Stimulated activated CD4-positive, alpha-beta T cell treated with anti-CD3 and anti-CD28 coated beads, Interleukin-2, amount 100 ng/mL, for 48 hours (primary cell): ENCODE data around the gene CNN3.

Experiments
- DNase-seq, 2 donors: peaks; one replicate each; pipeline ENCODE4 v3.0.0-alpha.2; 2020

The CNN3 gene

DNA sequence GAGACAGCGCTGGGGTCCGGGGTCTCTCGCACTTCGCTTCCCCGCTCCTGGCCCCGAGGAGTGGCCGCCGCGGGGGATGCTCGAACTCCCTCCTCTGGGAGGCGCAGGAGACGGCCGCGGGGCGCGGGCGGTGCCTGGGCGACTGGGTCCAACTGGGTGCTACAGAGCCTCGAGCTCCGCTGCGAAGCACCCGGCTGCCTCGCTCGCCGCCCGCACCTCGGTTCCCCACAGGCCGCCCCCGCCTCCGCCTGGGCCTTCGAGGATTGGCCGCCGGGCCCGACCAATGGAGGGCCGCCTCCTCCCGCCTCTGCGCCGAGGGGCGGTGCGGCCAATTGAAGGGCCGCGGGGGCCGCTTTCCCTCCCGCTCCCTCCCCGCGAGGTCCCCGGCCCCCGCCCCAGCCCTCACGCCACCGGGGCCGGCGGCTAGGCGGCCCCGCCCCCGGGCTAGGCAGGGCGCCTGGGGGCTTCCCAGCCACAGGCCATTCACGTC, at the start of gene CNN3:
Gene CNN3, minus strand, starts transcription at position 196 of the 490 bp plus-strand sequence. CDS start 216 bp downstream, outside the sequence.
- DNase-seq, result peak; percentile 37 to 53

DNA sequence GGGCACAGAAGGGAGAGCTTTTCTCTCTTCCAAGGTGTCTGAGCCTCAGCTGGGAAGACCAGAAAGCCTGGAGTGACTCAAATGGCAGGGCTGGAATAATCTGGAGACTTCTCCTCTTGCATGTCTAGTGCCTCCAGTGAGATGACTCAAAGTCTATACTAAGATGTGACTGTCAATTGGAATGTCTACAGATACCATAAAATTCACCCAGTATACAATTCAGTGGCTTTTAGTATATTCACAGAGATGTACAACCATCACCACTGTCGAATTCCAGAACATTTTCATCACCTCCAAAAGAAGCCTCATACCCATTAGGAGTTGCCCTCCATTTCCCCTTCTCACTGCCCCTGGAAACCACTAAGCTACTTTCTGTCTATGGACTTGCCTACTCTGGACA, 47.9 kb upstream of the CNN3 start:
- DNase-seq, result no peak

DNA sequence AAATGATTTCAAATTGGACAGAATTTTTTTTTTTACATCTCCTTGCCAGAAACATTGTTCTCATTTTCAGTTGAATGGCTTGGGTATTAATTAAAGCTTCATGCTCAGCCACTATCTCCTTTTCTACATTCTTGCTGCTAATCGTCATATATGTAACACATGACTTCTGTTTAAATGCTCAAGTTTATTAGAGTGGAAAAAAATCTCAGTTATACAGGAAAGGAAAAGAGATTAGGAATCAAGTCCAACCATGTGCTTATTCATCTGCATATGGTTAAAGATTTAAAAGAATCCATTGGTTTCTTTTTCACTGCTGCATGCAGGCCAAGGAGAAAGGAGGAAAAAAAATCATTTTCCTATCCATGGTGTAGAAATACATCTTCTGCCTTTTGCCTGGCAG, 47.3 kb upstream of the CNN3 start:
- no peak for DNase-seq

DNA sequence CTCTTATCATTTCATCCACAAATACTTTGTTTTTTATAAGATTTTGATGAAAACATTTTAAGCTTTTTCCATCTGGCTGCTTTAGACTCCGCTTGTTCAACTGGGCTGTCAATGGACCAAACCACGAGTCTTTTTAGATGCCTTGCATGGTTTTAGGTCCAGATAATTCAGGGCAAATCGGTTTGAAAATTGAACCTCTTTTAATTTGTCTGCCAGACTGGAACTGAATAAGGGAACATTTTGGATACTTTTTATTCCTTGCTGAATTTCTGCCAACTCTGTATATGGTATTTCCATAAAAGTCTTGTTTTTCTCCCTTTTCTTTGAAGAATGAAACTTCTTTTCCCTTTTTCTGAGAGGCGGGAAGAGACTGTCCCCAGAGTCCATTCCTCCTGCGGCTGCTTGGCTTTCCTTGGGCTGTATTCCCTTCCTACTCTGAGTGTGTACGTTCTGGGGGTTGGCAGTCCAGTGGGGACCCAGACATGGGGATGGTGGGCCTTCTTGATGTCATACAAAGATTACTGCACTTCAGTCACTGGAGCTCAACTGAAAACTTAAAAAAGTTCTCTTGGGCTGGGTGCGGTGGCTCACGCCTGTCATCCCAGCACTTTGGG, 46.5 kb upstream of the CNN3 start:
- DNase-seq, result no peak

DNA sequence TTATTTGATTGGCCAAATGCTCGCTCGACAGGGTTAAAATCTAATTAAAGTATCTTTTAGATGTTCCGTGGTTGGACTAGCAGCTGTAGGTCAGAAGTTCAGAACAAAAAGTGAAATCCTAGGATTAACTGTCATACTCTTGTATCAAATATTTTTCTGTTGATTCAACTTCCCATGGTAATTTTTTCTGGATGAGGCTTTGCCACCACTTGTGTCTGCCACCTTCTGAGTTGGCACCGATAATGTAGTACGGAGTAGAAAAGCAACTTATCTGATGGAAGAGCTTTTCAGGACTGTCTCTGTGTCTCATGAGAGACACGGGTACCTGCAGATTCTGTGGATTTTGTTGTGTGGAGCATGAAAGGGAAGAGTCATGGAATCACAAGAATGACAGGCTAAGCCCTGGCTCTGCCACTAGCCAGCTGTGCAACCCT, 44.6 kb upstream of the CNN3 start:
- no peak for DNase-seq

DNA sequence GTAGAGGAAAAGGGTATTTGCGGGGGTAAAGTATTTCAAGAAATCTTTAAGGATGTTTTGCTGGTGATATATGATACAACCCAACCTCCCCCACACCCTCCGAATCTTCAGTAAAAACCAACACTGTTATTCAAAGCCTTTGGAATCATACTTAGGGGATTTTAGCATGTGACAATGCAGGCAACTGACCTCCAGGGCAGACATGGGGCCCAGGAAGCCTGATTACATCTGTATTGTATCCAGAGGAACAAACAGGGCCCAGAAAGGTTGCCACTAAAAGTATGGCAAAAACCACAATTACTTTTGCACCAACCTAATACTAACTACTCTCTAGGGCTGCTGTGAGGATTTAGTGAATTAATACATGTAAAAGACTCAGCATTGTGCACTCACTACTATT, 43.9 kb upstream of the CNN3 start:
- no peak for DNase-seq

DNA sequence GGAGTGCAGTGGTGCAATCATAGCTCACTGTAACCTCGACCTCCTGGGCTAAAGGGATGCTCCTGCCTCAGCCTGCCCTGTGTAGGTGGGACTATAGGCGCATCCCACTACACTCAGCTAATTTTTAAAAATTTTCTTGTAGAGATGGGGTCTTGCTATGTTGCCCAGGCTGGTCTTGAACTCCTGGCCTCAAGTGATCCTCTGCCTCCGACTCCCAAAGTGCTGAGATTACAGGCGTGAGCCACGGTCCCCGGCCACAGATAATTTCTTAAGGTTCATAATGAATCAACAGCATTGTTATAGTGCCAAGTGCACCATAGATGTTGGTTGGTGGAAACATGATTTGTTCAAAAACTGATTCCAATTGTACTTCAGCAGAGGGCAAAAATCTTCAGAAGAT, 42.2 kb upstream of the CNN3 start:
- DNase-seq, result no peak

DNA sequence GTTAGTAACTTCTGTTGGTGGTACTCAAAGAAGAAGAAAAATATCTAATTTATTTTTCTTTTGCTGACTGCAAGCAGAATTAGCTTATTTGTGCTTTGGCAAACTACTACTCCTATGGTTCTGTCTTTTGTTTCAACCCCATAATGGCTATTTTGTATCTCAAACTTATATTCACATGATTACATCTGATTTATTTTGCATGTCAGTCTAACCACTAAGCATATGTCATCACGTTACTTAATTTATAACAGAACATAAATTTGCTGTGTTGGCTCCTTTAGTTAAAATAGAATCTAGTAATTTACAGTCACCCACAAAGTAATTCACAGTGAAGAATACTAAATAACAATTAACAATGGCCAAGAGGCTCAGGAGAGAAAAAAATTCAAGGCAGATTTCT, 39.1 kb upstream of the CNN3 start:
- DNase-seq, result no peak

DNA sequence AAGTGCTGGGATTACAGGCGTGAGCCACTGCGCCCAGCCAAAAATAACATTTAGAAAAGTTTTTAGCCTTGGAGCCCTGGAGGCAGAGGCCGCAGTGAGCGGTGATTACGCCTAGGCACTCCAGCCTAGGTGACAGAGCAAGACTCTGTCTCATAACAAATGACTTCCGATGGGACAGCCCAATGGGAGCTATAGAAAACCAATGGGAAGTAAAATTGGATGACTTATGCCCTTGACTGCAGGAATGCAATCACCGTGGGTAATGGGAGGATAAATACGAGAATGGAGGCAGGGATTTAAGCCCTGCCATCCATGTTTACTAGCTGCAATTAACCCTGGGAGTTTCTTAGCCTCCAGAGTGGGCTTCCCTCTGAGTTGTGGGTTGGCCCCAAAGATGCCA, 37.0 kb upstream of the CNN3 start:
- DNase-seq, result no peak

DNA sequence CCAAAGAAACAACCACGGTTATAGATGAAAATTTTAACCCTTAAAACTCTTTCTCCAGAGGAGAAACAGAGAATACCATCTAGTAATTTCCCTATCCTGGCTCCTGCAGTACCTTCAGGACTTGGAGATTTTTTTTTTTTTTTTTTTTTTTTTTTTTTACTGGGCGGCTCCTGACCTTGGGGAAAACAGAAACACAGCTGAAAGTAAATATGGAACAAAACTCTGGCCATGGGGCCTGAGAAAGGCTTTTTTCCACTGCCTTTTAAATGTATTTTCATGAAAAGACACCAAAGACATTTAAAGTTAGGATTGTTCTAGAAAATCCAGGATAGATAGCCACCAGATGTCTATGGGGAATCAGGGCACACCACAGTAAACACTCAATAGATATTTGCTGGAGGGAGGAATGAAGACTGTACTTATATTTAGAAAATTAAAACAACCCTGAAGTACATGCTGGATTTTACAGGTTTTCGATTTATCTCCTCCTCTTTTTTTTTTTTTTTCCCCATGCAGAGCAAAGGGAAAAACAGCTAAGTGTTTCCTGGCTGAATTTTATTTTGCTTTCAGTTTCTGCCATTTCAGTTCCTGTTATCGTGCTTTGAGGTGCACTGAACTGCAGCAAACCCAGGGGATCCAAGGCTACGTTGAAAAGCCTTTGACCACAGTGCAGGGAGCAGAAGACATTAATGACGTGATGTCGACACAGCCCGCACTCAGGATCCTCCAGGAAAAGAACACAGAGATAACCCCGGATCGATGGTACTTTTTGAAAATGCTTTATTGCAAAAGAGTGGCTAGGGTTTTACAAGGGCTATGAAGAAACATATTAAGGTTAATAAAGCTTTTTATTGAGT, 35.7 kb upstream of the CNN3 start:
- DNase-seq, result peak; percentile 6 to 16

DNA sequence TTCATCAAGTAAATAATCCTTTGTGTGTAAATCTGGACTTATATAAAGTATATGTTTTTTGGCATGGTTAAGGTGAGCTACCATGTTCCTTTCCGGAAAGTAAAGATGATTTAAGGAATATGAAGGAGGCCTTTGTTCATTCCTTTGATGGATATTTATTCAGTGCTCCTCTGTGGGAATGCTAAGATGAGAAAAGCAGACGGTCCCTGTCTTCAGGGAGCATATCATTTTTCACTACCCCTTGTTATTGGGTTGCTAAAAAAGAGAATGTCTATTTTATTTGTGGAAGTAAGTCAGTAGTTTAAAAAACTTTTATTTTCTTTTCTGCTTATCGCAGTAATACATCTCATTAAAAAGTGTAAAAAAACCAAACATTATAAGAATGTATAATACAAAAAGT, 35.1 kb upstream of the CNN3 start:
- DNase-seq, result no peak

DNA sequence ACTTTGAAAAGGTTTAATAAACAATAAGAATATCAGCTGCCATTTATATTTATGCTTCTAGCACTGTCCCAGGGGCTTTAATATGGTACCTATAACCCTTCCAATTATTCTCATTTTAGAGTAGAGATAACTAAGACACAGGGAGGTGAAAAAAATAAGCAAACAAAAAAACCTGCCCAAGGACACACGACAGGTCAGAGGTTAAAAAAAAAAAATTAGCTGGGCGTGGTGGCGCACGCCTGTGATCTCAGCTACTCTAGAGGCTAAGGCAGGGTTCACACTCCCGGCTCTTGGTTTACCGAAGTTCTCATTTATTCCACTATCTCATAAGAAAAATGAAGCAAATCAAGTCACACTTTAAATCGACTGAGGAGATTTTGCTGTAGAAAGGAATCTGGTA, 34.7 kb upstream of the CNN3 start:
- DNase-seq, result no peak

DNA sequence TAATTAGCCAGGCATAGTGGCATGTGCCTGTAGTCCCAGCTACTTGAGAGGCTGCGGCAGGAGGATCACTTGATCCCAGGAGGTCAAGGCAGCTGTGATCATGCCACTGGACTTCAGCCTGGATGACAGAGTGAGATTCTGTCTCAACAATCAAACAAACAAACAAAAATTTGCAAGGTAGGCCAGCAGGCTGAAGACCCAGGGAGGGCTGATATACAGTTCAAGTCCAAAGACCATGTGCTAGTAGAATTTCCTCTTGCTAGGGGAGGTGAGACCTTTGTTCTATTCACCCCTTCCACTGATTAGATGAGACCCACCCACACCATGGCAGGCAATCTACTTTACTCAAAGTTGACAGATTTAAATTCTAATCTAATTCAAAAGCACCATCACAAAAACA, 31.2 kb upstream of the CNN3 start:
- DNase-seq, result no peak

DNA sequence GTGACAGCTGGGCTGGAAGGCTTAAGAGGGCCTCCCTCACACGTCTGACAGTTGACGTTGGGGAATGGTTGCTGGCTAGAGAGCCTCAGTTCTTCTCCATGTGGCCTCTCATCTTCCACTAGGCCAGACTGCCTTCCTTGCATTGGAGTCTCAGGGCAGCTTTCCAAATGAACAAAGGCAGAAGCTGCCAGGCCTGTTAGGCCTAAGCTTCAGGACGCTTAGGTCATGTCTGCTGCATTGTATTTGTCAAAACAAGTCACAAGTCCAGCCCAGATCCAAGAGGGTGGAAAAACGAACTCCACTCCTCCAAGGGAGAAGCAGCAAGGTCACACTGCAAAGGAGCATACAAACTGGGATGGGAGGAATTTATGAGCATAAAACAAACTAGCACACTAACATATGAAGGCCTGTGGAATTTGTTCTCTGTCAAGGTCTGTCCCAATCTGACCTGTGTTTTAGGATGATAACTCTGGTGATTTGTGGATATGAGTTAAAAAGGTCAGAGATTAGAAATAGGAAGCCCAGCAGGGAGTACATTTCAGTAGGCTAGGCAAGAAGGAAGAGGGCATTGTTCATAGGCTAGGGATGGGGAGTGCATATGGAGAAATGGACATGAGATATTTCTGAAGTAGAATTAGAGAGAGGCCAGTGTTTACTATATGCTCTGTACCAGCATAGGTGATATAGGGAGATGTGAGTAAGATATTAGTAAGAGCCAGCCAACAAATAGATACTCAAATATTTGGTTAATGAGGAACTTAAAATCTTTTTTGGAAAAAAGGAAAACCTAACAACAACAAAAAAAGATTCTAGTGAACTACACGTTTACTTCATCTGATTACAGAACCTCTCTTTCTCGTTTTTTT, 29.1 kb upstream of the CNN3 start:
- DNase-seq, result no peak

DNA sequence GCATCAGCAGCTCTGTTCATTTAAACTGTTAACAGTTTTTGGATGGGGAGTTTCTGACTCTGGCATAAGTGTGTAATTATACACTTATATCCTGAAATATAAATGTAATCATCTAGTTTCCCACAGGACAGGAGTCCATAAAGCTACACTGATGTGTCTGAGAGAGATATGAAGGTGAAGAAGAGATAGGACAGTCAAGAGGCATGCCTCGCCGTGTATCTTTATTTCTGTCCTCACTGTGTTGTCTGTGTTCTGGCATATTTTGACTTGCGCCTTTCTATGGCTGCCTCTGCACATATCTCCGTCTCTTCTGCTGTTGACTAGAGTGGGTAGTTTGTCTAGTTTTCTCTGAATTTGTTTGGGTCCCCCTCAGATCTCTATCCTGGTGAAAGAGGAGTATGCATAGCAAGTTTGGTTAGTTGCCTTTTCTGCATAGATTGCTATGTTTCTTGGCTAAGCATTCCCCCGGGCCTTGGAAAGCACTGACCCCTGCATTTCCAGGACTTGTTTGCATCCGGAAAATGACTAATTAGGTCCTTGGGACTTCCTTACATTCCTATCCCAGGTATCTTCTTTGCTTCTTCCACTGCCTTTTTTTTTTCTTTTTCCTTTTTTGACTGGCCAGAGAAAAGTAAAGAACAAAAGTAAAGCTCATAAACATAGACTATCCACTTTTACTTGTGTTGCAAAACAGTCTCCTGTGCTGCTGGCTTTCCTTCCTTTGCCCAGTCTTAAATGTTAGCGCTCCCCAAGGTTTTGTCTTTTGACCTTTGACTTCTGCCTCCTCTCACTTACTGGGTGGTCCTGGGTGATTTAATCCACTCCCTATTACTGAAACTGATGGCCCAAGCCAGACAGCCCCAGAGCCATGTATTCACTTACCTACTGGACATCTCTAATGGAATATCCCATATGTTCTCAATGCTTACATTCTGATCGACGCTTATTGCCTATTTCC, 27.6 kb upstream of the CNN3 start:
- DNase-seq, result no peak

DNA sequence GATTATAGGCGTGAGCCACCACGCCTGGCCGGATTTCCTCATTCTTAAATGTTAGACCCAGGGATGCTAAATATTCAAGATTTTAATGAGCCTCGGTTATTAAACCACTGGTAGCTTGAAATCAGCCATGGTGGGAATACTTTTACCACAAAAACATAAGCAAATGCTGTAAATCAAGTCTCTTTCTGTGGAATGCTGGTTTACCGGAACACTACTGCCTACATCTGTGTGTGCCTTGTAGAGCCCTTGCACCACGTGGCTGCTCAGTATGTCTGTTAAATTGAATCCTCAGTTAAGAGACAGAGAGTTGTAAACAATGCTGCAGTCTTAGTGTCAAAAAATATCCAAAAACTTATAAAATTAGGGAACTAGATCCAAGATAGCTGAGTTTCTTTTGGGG, 26.8 kb upstream of the CNN3 start:
- DNase-seq, result no peak

DNA sequence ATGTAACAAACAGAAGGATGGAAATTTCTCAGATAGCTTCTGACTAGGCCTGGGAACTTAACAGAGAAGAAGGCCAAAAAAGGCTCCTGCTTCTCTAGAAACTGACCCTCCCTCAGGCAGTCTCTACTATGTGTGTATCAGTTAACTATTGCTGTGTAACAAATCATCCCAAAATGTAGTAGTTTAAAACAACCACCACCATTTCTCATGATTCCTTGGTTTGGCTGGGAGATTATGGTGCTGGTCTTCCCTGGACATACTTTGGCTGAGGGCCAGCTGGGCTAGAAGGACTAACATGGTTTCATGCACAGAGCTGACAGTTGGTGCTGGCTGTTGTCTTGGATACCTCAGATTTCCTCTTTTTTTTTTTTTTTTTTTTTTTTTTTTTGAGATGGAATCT, 26.2 kb upstream of the CNN3 start:
- DNase-seq, result no peak

DNA sequence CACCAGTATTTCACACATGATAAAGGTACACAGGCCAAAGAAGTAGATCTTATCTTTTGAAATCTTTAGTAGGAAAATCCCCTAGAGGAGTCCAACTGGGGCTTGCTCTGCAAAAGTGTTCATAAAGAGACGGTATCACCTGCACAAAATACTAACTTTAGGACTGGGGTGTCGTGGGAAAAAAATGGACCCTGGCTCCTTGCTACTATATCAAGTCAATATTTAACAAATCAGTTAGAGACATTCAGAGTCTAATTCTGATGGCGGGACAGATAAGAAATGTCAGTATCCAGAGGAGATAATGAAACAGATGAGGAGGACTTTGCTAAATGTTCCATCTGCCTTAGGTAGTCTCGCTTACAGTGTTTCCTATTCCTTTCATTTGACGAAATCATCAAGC, 25.6 kb upstream of the CNN3 start:
- DNase-seq, result no peak

DNA sequence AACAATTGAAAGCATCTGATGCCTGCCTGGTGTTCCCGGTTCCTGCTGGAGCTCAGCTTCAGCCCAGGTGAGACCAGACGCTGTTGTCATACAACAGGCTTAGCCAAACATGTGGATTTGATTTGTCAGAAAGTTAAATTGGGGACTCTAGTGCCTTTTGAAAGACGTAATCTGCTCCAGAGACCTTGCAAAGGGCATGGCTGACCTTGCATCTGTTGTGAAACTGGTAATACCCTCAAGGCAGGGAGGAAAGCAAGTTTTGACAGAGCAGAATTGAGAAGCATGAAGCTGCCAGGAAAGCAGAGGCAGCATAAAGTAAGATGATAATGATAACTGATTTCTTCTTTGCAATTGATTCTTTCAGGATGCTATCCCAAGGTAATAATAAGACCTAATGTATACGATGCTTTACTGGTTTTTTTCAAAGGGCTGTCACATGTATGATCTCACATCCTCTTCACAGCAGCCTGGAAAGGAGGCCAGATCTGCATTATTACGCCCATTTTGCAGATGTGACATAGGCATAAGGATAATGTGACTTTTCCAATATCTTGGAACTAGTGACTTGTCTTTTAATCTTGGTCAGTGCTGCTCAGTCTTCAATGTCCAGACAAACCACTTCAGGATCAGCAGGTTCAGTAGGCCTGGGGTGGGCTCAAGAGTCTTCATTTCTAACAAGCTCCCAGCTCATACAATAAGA, 24.7 kb upstream of the CNN3 start:
- DNase-seq, result no peak

DNA sequence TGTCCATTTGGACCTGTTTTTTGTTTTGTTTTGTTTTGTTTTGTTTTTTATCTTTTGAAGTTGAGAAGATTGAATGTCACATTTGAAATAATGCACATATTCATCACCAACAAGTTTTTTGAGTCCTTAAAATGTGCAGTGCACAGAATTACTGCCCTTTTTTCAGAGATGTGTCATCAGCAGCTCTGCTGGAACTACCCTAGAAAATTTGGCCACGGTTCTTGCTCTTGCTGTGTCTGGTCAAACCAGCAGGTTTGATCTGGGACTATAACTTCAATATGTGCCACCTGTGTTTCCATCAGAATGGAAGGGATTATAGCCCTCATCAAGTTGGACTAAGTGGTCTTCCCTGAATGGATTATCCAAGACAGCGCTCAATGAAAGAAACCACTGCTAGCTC, 24.1 kb upstream of the CNN3 start:
- DNase-seq, result no peak
